Gastrocnemius medialis (tissue), 4 donors: Measurements from ENCODE around the gene MRPL16.

Experiments
- POLR2A ChIP-seq, 2 donors: fragments of 450-650 bp; IDR thresholded peaks; one replicate each; pipeline ENCODE4 v1.6.1; 2017; ENCODE audit warnings: antibody characterized with exemption in 2 of 2, mild to moderate bottlenecking in 2 of 2, moderate library complexity in 2 of 2
- TF ChIP-seq, protein P1 (sequence below), 5 experiments: fragments of 450-650 bp in 3 of 5; fragments of 200-600 bp in 2 of 5; sonication (generic) in 2 of 5; IDR thresholded peaks in 4 of 5; conservative IDR thresholded peaks in 1 of 5; 1 replicate in 4 of 5; 2 replicates in 1 of 5; pipeline ENCODE4 v1.5.1; 2016 to 2019; ENCODE audit warnings: antibody characterized with exemption in 5 of 5, mild to moderate bottlenecking in 3 of 5, moderate library complexity in 3 of 5

DNA sequence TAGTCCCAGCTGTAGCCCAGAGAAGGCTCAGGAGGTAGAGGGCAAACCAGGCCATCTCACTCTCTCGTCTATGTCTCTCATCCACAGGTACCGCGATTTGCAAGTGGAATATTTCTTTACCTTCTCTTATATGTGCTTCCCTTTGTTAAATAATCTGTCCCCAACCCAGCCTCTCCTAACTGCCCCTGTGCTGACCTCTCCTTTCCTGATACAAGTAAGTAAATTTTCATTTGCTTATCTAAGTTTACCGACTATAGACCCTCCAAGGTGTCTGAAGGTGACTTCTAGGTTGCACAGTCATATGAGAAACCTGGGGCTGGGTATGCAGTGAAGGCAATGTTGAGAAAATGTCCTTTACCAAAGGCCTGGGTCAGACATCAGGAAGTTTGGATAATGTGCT lies 34.8 kb upstream of the MRPL16 start, which contains the start of gene CBLIF:
- TF ChIP-seq, protein P1, sequence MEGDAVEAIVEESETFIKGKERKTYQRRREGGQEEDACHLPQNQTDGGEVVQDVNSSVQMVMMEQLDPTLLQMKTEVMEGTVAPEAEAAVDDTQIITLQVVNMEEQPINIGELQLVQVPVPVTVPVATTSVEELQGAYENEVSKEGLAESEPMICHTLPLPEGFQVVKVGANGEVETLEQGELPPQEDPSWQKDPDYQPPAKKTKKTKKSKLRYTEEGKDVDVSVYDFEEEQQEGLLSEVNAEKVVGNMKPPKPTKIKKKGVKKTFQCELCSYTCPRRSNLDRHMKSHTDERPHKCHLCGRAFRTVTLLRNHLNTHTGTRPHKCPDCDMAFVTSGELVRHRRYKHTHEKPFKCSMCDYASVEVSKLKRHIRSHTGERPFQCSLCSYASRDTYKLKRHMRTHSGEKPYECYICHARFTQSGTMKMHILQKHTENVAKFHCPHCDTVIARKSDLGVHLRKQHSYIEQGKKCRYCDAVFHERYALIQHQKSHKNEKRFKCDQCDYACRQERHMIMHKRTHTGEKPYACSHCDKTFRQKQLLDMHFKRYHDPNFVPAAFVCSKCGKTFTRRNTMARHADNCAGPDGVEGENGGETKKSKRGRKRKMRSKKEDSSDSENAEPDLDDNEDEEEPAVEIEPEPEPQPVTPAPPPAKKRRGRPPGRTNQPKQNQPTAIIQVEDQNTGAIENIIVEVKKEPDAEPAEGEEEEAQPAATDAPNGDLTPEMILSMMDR (IDR thresholded peaks at IDR 0.05 in 4 of 5, conservative IDR thresholded peaks at IDR 0.05 in 1 of 5) = no peak
- TF ChIP-seq POLR2A (IDR thresholded peaks at IDR 0.05) = no peak
